Upper lobe of left lung (tissue), 4 donors: ENCODE results near the gene GCDH.
A peak's percentile ranks its signal among the peaks of the same experiment; 100 is the strongest.

Experiments
- POLR2A ChIP-seq, 4 donors: fragments of 450-650 bp; IDR thresholded peaks; one replicate each; pipeline ENCODE4 v1.5.1; 2016 to 2017; ENCODE audit warnings: antibody characterized with exemption in 4 of 4, mild to moderate bottlenecking in 2 of 4
- TF ChIP-seq, protein P1 (sequence below), 6 experiments: fragments of 450-650 bp in 4 of 6; fragments of 200-600 bp in 2 of 6; sonication (generic) in 2 of 6; IDR thresholded peaks; one replicate each; pipeline ENCODE4 v1.5.1; 2016 to 2019; ENCODE audit warnings: antibody characterized with exemption in 6 of 6

DNA sequence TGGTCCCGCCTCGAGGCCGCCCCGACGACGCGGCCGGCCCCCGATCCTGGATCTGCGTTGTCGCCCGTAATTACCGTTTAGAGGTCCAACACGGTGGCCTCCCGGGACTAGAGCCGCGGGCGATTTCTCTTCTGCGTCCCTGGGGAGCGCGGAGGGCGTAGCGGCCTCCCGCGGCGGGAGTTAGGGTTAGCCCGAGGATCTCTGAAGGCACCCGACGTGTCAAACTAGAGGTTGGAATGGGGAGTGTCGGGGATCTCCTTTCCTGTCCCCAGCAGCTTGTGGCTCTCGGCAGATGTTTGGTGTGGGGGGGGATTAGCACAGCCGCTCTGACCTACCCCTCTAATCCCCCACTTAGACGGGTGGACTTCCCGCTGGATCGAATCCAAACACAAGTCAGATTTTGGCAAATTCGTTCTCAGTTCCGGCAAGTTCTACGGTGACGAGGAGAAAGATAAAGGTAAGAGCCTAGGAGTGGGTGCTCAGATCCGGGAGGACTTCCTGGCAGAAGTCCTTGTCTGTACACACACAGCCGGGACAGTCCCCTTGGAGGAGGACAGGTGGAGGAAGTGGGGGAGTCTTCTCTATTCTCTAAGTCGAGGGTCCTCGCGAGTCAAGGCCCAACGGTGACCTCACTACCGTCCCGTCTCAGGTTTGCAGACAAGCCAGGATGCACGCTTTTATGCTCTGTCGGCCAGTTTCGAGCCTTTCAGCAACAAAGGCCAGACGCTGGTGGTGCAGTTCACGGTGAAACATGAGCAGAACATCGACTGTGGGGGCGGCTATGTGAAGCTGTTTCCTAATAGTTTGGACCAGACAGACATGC is 48.0 kb downstream of the GCDH start:
- TF ChIP-seq, protein P1, sequence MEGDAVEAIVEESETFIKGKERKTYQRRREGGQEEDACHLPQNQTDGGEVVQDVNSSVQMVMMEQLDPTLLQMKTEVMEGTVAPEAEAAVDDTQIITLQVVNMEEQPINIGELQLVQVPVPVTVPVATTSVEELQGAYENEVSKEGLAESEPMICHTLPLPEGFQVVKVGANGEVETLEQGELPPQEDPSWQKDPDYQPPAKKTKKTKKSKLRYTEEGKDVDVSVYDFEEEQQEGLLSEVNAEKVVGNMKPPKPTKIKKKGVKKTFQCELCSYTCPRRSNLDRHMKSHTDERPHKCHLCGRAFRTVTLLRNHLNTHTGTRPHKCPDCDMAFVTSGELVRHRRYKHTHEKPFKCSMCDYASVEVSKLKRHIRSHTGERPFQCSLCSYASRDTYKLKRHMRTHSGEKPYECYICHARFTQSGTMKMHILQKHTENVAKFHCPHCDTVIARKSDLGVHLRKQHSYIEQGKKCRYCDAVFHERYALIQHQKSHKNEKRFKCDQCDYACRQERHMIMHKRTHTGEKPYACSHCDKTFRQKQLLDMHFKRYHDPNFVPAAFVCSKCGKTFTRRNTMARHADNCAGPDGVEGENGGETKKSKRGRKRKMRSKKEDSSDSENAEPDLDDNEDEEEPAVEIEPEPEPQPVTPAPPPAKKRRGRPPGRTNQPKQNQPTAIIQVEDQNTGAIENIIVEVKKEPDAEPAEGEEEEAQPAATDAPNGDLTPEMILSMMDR (IDR thresholded peaks at IDR 0.05) = peak in 3 of 6 experiments; percentile 19 to 69 (median 29)
- TF ChIP-seq POLR2A (IDR thresholded peaks at IDR 0.05) = peak in 1 of 4 donors; percentile 2
